ENCODE results near the gene CCN2. TPM values are rescaled to one million over a fixed set of nuclear protein-coding genes. Genes with fewer than 3 reads are reported as not detected.

Gene CCN2
- total and polyA plus RNA-seq, 2 donors (not counting 1 experiment from before 2014, with no cell fraction given) = 0.81 to 1.3 TPM

DNA sequence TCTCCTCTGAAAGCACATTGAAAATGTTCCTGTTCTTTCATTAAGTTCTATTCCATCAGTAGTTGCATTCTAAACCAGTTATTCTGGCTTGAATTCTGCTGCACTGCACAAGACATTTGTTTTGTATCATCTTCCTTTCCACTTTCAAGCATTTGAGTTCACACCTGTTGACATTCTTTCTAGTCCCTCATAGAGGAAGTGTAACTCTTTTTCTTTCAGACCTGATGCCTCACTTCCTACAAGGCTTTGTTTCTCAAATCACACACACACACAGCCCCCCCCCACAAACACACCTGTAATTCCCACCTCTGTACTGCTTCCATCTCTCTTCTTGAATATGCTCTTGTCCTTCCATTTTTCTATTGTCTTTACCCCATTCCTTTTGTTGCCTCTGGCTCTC lies 50.9 kb downstream of the CCN2 start:
- CTCF ChIA-PET = interaction anchor here (1.1 to 1.4 kb wide), 2 partner anchors 10 kb away, joined by 3 to 4 read pairs; no protein-coding TSS in a partner anchor
- ATAC-seq (ENCODE audit: low read depth) = no peak
- H3K4me3 ChIP-seq (ENCODE audit: control extremely low read depth in 1 of 5, extremely low read depth in 1 of 5, insufficient read depth in 1 of 5, low read depth in 2 of 5, low read length in 4 of 5) = no peak overlapping the region

DNA sequence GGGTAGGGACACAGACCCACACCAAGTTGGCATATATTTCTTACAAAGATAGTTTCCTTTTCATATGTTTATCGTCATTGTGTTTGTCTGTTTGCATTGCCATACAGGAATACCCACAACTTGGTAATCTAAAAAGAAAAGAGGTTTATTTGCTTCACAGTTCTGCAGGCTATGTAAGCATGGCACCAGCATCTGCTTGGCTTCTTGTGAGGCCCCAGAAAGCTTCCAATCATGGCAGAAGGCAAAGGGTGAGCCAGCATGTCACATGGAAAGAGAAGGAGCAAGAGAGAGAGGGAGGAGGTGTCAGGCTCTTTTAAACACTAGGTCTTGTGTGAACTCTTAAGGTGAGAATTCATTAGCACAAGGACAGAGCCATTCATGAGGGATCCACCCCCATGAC lies 52.5 kb downstream of the CCN2 start:
- Mint-ChIP-seq H3K27ac (no peak overlapping the region), H3K4me3 (no peak overlapping the region), H3K27me3 (peaks cover 19% of the 10 kb centered on the region), H3K4me1 (peaks cover 6% of the 10 kb centered on the region), H3K9me3 (ENCODE audit: insufficient read depth) (peaks cover 8% of the 10 kb centered on the region)
- ChIA-PET CTCF (no interaction called here), POLR2A (no interaction called here)
- H3K9me3 ChIP-seq (ENCODE audit: control extremely low read depth in 1 of 3, control insufficient read depth in 2 of 3, insufficient read depth in 1 of 3, low read length in 2 of 3) = peaks cover 0 to 11% (median 5%) of the 10 kb centered on the region in 3 donors
- no peak overlapping the region for H2AFZ ChIP-seq (ENCODE audit: insufficient read depth, low read depth, low read length, poor library complexity, severe bottlenecking)
- WGBS (ENCODE audit: insufficient coverage) = no CpG with 5 or more reads among the region's 1 CpG
- no peak overlapping the region for H3K9ac ChIP-seq (ENCODE audit: low read length)
- DNase-seq = no peak
- H3K27me3 ChIP-seq (replicated peaks in 1 of 4; ENCODE audit: control extremely low read depth in 1 of 4, control insufficient read depth in 3 of 4, insufficient read depth in 4 of 4, low read length in 3 of 4) = no peaks in the 10 kb centered on the region
- H3K4me2 ChIP-seq (replicated peaks; ENCODE audit: low read depth, low read length, poor library complexity, severe bottlenecking) = no peak overlapping the region
- H3K79me2 ChIP-seq (ENCODE audit: control insufficient read depth, insufficient read depth, low read length) = no peaks in the 10 kb centered on the region
- intact Hi-C loops (cut with micrococcal nuclease) = no loop called here
- no peak overlapping the region for H3K27ac ChIP-seq (ENCODE audit: low read length in 2 of 2)
- H3K4me3 ChIP-seq (ENCODE audit: control extremely low read depth in 1 of 5, extremely low read depth in 1 of 5, insufficient read depth in 1 of 5, low read depth in 2 of 5, low read length in 4 of 5) = no peak overlapping the region
- ATAC-seq (ENCODE audit: low read depth) = no peak
- H3K36me3 ChIP-seq (replicated peaks in 1 of 2; ENCODE audit: control extremely low read depth in 1 of 2, control insufficient read depth in 1 of 2, extremely low read depth in 1 of 2, insufficient read depth in 2 of 2, low read length in 1 of 2) = no peaks in the 10 kb centered on the region
- peaks cover 0 to 5% of the 10 kb centered on the region in 2 donors for H3K4me1 ChIP-seq (ENCODE audit: control insufficient read depth in 2 of 2, insufficient read depth in 2 of 2, low read length in 2 of 2)
- no peaks in the 10 kb centered on the region for H4K20me1 ChIP-seq (ENCODE audit: control insufficient read depth, insufficient read depth, low read length, poor library complexity, severe bottlenecking)
- TF ChIP-seq, protein P1, sequence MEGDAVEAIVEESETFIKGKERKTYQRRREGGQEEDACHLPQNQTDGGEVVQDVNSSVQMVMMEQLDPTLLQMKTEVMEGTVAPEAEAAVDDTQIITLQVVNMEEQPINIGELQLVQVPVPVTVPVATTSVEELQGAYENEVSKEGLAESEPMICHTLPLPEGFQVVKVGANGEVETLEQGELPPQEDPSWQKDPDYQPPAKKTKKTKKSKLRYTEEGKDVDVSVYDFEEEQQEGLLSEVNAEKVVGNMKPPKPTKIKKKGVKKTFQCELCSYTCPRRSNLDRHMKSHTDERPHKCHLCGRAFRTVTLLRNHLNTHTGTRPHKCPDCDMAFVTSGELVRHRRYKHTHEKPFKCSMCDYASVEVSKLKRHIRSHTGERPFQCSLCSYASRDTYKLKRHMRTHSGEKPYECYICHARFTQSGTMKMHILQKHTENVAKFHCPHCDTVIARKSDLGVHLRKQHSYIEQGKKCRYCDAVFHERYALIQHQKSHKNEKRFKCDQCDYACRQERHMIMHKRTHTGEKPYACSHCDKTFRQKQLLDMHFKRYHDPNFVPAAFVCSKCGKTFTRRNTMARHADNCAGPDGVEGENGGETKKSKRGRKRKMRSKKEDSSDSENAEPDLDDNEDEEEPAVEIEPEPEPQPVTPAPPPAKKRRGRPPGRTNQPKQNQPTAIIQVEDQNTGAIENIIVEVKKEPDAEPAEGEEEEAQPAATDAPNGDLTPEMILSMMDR (IDR thresholded peaks at IDR 0.05) = no peak
- TF ChIP-seq EZH2 (IDR thresholded peaks at IDR 0.05; ENCODE audit: borderline replicate concordance, insufficient read depth, low read depth, low read length, poor library complexity, severe bottlenecking) = no peak

More for the DNA sequence above, 50.9 kb downstream of the CCN2 start:
- H3K9ac ChIP-seq (ENCODE audit: low read length) = no peak overlapping the region
- DNase-seq = no peak
- H3K4me2 ChIP-seq (replicated peaks; ENCODE audit: low read depth, low read length, poor library complexity, severe bottlenecking) = no peak overlapping the region
- H3K9me3 Mint-ChIP-seq (ENCODE audit: insufficient read depth) = peaks cover 8% of the 10 kb centered on the region
- H3K4me1 ChIP-seq (ENCODE audit: control insufficient read depth in 2 of 2, insufficient read depth in 2 of 2, low read length in 2 of 2) = peaks cover 0 to 5% of the 10 kb centered on the region in 2 donors
- peaks cover 0 to 11% (median 5%) of the 10 kb centered on the region in 3 donors for H3K9me3 ChIP-seq (ENCODE audit: control extremely low read depth in 1 of 3, control insufficient read depth in 2 of 3, insufficient read depth in 1 of 3, low read length in 2 of 3)
- no peaks in the 10 kb centered on the region for H3K27me3 ChIP-seq (replicated peaks in 1 of 4; ENCODE audit: control extremely low read depth in 1 of 4, control insufficient read depth in 3 of 4, insufficient read depth in 4 of 4, low read length in 3 of 4)
- no peak for TF ChIP-seq EZH2 (IDR thresholded peaks at IDR 0.05; ENCODE audit: borderline replicate concordance, insufficient read depth, low read depth, low read length, poor library complexity, severe bottlenecking)
- TF ChIP-seq, protein P1 (IDR thresholded peaks at IDR 0.05) = no peak
- no peak overlapping the region for H3K4me3 Mint-ChIP-seq
- H3K79me2 ChIP-seq (ENCODE audit: control insufficient read depth, insufficient read depth, low read length) = no peaks in the 10 kb centered on the region
- H3K4me1 Mint-ChIP-seq = peaks cover 6% of the 10 kb centered on the region
- H2AFZ ChIP-seq (ENCODE audit: insufficient read depth, low read depth, low read length, poor library complexity, severe bottlenecking) = no peak overlapping the region
- POLR2A ChIA-PET = no interaction called here
- H3K27me3 Mint-ChIP-seq = peaks cover 18% of the 10 kb centered on the region
- no peak overlapping the region for H3K27ac Mint-ChIP-seq
- intact Hi-C loops (cut with micrococcal nuclease) = no loop called here
- no peaks in the 10 kb centered on the region for H3K36me3 ChIP-seq (replicated peaks in 1 of 2; ENCODE audit: control extremely low read depth in 1 of 2, control insufficient read depth in 1 of 2, extremely low read depth in 1 of 2, insufficient read depth in 2 of 2, low read length in 1 of 2)
- no peak overlapping the region for H3K27ac ChIP-seq (ENCODE audit: low read length in 2 of 2)
- H4K20me1 ChIP-seq (ENCODE audit: control insufficient read depth, insufficient read depth, low read length, poor library complexity, severe bottlenecking) = no peaks in the 10 kb centered on the region

Other genes with a start within 250 kb of the CCN2 start
- gene OR2A4, start 250.0 kb downstream of the CCN2 start, total RNA-seq = not detected in 2 replicates
- gene OR2A4, start 250.0 kb downstream of the CCN2 start, polyA plus RNA-seq = not detected in 2 replicates
- gene CTAGE9, start 240.4 kb downstream of the CCN2 start, total RNA-seq = not detected in 2 replicates
- not detected in 2 replicates for gene CTAGE9, start 240.4 kb downstream of the CCN2 start, polyA plus RNA-seq
- gene ENPP1, start 143.4 kb downstream of the CCN2 start, total RNA-seq = 0.07 and 0.42 TPM in 2 replicates
- 0.13 and 0.27 TPM in 2 replicates for gene ENPP1, start 143.4 kb downstream of the CCN2 start, polyA plus RNA-seq

Measured in B cell (primary cell).